Hepatocyte (in vitro differentiated cells): ENCODE data around the gene OR7A5. TPM values are rescaled to one million over a fixed set of nuclear protein-coding genes. Genes with fewer than 3 reads are reported as not detected.

Experiments
- DNase-seq: peaks from one replicate; pipeline ENCODE4 v3.0.0-alpha.2; 2016; ENCODE audit warnings: low spot score
- H2AFZ ChIP-seq: fragments of 200-600 bp; sonication (generic); 2 replicates; pipeline ENCODE4 v1.6.0; 2016; ENCODE audit warnings: antibody characterized with exemption, mild to moderate bottlenecking
- H3K27ac ChIP-seq: fragments of 200-600 bp; sonication (generic); 2 replicates; pipeline ENCODE4 v1.5.1; 2016; ENCODE audit warnings: mild to moderate bottlenecking
- H3K27me3 ChIP-seq: fragments of 200-600 bp; sonication (generic); 2 replicates; pipeline ENCODE4 v1.6.1; 2016
- H3K36me3 ChIP-seq: fragments of 200-600 bp; sonication (generic); replicated peaks from 2 replicates; pipeline ENCODE4 v1.5.1; 2016; ENCODE audit warnings: low read depth; ENCODE audit not compliant: insufficient read depth
- H3K4me1 ChIP-seq: fragments of 200-600 bp; sonication (generic); 2 replicates; pipeline ENCODE4 v1.5.1; 2016; ENCODE audit warnings: mild to moderate bottlenecking, moderate library complexity; ENCODE audit not compliant: insufficient read depth
- H3K4me2 ChIP-seq: fragments of 200-600 bp; sonication (generic); 2 replicates; pipeline ENCODE4 v1.6.0; 2016
- H3K4me3 ChIP-seq: fragments of 200-600 bp; sonication (generic); 2 replicates; pipeline ENCODE4 v1.5.1; 2016; ENCODE audit warnings: mild to moderate bottlenecking
- H3K79me2 ChIP-seq: fragments of 200-600 bp; sonication (generic); 2 replicates; pipeline ENCODE4 v1.6.0; 2017; ENCODE audit warnings: mild to moderate bottlenecking
- H3K9me2 ChIP-seq: fragments of 200-600 bp; sonication (generic); replicated peaks from 2 replicates; pipeline ENCODE4 v1.6.0; 2017; ENCODE audit warnings: mild to moderate bottlenecking; ENCODE audit not compliant: insufficient read depth
- H3K9me3 ChIP-seq: fragments of 200-600 bp; sonication (generic); 2 replicates; pipeline ENCODE4 v1.5.1; 2016; ENCODE audit warnings: low read depth, mild to moderate bottlenecking
- H4K20me1 ChIP-seq: fragments of 200-600 bp; sonication (generic); 2 replicates; pipeline ENCODE4 v1.6.0; 2016; ENCODE audit warnings: mild to moderate bottlenecking; ENCODE audit not compliant: insufficient read depth, poor library complexity, severe bottlenecking
- EZH2 ChIP-seq: fragments of 200-600 bp; sonication (generic); IDR thresholded peaks from 2 replicates; pipeline ENCODE4 v1.6.1; 2016; ENCODE audit warnings: antibody characterized with exemption, mild to moderate bottlenecking, borderline replicate concordance
- EZH2phosphoT487 ChIP-seq: fragments of 200-600 bp; sonication (generic); IDR thresholded peaks from one replicate; pipeline ENCODE4 v1.6.1; 2018; ENCODE audit warnings: antibody characterized with exemption, mild to moderate bottlenecking, low read depth, moderate library complexity; ENCODE audit not compliant: unreplicated experiment, severe bottlenecking
- WGBS: methylation state at CpG from one replicate; pipeline ENCODE4 v1.1.6; 2016; ENCODE audit warnings: low lambda C conversion rate; ENCODE audit errors: missing lambda C conversion rate; 5-methylcytosine and 5-hydroxymethylcytosine counted together
- polyA plus RNA-seq: library from polyadenylated mRNA; unstranded; fragments of >200 nt; fragmentation: Nextera tagmentation; extraction: Ambion mirVana; gene quantifications from 2 replicates; pipeline ENCODE4 v1.2.1, GENCODE V29; 2016
- total RNA-seq: library from RNA; depleted of rRNA; stranded (reverse); fragments of >200 nt; gene quantifications from 2 replicates; pipeline ENCODE4 v1.2.3, GENCODE V29; 2014
- TF ChIP-seq, protein P1 (sequence below): fragments of 200-600 bp; sonication (generic); IDR thresholded peaks from 2 replicates; pipeline ENCODE4 v1.5.1; 2016; ENCODE audit warnings: antibody characterized with exemption, mild to moderate bottlenecking; ENCODE audit not compliant: poor library complexity

The OR7A5 gene
- total and polyA plus RNA-seq, 2 experiments from 2014 or later, result not detected

GRCh38 chr19:14809272-14810057 lies 25.5 kb downstream of the OR7A5 start:
- DNase-seq, result no peak

GRCh38 chr19:14804765-14805164 lies 30.2 kb downstream of the OR7A5 start:
- Histone ChIP-seq H2AFZ (no peak overlapping the region), H3K4me3 (no peak overlapping the region), H3K27me3 (no peaks in the 10 kb centered on the region)

More at GRCh38 chr19:14809272-14810057, 25.5 kb downstream of the OR7A5 start:
- no peaks in the 10 kb centered on the region for H3K9me3 ChIP-seq
- H4K20me1 ChIP-seq, result no peaks in the 10 kb centered on the region
- H3K4me2 ChIP-seq, result no peak overlapping the region
- no peaks in the 10 kb centered on the region for H3K79me2 ChIP-seq
- no peaks in the 10 kb centered on the region for H3K4me1 ChIP-seq
- H3K27me3 ChIP-seq, result no peaks in the 10 kb centered on the region
- TF ChIP-seq, protein P1, sequence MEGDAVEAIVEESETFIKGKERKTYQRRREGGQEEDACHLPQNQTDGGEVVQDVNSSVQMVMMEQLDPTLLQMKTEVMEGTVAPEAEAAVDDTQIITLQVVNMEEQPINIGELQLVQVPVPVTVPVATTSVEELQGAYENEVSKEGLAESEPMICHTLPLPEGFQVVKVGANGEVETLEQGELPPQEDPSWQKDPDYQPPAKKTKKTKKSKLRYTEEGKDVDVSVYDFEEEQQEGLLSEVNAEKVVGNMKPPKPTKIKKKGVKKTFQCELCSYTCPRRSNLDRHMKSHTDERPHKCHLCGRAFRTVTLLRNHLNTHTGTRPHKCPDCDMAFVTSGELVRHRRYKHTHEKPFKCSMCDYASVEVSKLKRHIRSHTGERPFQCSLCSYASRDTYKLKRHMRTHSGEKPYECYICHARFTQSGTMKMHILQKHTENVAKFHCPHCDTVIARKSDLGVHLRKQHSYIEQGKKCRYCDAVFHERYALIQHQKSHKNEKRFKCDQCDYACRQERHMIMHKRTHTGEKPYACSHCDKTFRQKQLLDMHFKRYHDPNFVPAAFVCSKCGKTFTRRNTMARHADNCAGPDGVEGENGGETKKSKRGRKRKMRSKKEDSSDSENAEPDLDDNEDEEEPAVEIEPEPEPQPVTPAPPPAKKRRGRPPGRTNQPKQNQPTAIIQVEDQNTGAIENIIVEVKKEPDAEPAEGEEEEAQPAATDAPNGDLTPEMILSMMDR, result no peak
- TF ChIP-seq EZH2phosphoT487, result no peak
- no peak for TF ChIP-seq EZH2
- H3K27ac ChIP-seq, result no peak overlapping the region
- no peak overlapping the region for H3K4me3 ChIP-seq
- H3K9me2 ChIP-seq, result no peaks in the 10 kb centered on the region
- no peaks in the 10 kb centered on the region for H3K36me3 ChIP-seq
- WGBS, result 71% methylated on average over 9 of the region's 9 CpGs
- no peak overlapping the region for H2AFZ ChIP-seq

GRCh38 chr19:14798760-14799159 lies 36.2 kb downstream of the OR7A5 start:
- DNase-seq, result no peak
- Histone ChIP-seq H3K79me2 (no peaks in the 10 kb centered on the region), H3K4me1 (no peaks in the 10 kb centered on the region), H3K27me3 (no peaks in the 10 kb centered on the region), H3K9me2 (no peaks in the 10 kb centered on the region), H3K4me3 (no peak overlapping the region), H3K9me3 (no peaks in the 10 kb centered on the region), H4K20me1 (no peaks in the 10 kb centered on the region), H3K36me3 (no peaks in the 10 kb centered on the region), H3K27ac (no peak overlapping the region), H2AFZ (no peak overlapping the region), H3K4me2 (no peak overlapping the region)
- TF ChIP-seq EZH2phosphoT487 (no peak), EZH2 (no peak)
- TF ChIP-seq, protein P1, result no peak
- WGBS, result 65% methylated on average over 5 of the region's 5 CpGs

More at GRCh38 chr19:14804765-14805164, 30.2 kb downstream of the OR7A5 start:
- no peaks in the 10 kb centered on the region for H3K36me3 ChIP-seq
- no peak for TF ChIP-seq EZH2phosphoT487
- TF ChIP-seq, protein P1, result no peak
- TF ChIP-seq EZH2, result no peak
- no peaks in the 10 kb centered on the region for H3K4me1 ChIP-seq
- H3K9me2 ChIP-seq, result no peaks in the 10 kb centered on the region
- H3K9me3 ChIP-seq, result no peaks in the 10 kb centered on the region
- DNase-seq, result no peak
- H3K27ac ChIP-seq, result no peak overlapping the region
- H3K79me2 ChIP-seq, result no peaks in the 10 kb centered on the region
- no peaks in the 10 kb centered on the region for H4K20me1 ChIP-seq
- H3K4me2 ChIP-seq, result no peak overlapping the region
- WGBS, result 92% methylated on average over 3 of the region's 3 CpGs
